GM21360 (cell line): ENCODE results near the gene DNAH10.

Source experiments
- ATAC-seq: cut with Tn5 transposase; IDR thresholded peaks from one replicate; pipeline ENCODE4 v1.9.1; 2021; ENCODE audit warnings: mild to moderate bottlenecking, moderate library complexity; ENCODE audit not compliant: unreplicated experiment

The DNAH10 gene

DNA sequence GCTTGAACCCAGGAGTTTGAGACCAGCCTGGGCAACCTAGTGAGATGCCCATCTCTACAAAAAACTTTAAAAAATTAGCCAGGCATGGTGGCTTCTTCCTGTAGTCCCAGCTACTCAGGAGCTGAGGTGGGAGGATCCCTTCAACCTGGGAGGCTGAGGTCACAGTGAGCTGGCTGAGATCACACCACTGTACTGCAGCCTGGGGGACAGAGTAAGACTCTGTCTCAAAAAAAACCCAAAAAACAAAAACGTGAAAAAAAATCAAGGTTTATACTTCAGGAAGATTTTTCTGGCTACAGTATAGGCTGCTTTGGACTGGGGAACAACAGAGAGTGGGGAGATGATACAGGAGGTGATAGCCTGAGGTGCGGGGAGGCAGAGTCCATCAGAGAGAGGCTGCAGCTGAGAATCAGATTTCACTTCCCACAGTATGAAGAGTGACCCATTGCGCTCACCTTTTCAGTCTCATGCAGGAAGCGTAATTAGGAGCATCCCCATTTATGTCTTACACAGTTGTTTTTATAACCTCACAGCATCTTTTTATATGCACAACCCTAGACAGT lies 28.9 kb downstream of the DNAH10 start:
- ATAC-seq: no peak

DNA sequence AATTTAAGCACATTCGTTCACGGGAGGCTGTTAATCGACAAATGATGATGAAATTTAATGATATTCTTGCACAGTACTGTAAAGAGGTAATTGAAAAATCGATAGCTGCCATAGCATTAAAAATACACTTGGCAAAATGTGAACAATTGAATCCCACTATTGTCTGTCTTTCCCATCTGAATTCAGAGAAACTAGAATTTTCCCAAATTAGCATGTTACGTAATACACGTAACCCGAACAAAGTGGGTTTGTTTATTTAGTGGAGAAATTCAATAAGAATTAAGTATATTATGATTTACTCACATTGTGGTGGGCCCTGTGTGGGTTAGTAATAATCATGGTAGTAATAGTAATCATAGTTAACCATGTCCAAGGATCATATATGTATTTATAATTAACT lies 31.9 kb downstream of the DNAH10 start:
- no peak for ATAC-seq

DNA sequence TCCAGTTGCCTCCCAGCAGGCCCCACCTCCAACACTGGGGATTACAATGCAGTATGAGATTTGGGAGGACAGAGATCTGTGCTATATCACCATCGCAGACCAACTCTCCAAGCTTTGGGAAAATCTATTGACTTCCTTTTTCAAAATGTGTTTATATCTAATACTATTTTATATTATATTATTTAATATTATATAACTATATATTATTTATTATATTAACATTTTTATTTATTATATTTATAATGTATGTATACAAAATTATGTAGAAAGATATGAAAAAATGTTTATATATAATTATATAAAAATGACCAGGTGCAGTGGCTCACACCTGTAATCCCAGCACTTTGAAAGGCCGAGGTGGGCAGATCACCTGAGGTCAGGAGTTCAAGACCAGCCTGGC lies 36.4 kb downstream of the DNAH10 start:
- ATAC-seq: no peak

DNA sequence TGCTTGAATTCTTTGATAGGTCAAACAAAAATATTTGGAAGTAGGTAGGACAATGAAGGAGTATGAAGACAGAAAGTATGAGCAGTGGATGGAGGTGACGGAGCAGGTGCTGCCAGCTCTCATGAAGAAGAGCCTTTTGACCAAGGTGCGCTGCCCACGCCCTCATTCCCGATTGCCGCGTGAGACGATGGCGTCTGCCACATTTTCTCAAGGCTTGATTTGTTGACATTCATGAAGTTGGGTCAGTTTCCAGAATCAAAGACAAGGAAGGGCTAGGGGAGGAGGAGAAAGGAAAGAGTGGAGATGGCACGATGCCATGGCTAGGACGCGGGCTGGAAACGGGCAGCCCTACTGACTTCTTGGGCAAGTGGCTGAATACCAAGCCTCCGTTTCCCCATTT lies 37.1 kb downstream of the DNAH10 start:
- ATAC-seq: no peak

DNA sequence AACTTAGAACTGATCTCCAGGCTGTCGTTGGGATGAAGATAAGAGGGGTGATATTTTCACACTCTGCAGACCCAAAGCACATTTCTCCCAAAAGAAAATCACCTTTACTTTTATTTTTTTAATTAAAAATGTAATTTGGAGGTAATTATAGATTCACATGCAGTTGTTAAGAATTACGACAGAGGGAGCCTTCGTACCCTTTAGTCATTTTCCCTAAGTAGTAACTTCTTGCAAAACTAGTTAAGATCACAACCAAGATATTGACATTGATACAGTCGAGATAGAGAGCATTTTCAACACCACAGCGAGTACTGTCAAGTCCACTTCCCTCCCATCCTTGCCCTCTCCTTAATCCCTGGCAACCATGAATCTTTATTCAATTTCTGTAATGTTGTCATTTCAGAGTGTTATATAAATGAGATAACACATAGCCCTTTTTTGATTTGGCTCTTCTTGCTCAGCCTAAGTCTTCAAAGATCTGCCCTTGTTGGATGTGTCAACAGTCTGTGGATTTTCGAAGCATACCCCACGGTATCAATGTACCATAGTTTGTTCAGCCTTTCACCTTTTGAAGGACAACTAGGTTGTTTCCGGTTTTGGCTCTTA lies 39.6 kb downstream of the DNAH10 start:
- no peak for ATAC-seq

DNA sequence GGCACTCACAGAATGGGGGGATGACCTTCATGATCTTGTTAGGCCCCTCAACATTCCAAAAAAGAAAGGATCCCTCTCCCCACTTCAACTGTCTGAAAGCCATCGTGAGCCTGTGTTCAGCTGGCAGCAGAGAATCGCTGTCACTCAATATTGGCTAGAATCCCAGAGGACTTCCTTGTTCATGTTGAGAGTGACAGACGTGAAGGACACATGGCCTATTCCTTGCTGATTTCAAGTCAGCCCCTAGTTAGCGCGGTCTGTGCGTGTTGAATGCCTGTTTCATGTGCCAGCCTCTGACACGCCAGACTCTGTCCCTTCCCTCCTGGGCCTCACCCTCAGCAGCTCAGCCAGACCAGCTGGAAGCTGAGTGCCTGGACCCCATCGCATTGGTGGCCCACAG lies 43.1 kb downstream of the DNAH10 start:
- ATAC-seq: no peak

DNA sequence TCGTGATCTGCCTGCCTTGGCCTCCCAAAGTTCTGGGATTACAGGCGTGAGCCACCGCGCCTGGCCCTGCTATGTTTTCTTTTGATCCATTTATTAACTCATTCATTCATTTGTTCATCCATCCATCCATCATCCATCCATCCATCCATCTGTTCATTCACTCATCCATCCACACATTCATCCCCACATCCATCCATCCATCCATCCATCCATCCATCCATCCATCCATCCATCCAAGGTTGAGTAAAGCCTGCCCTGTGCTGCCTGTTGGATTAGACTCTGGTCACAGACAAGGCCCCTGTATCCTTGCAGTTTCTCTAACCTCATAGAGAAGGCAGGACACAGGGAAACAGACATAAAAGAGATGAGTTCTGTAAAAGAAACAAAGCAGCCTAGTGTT lies 44.9 kb downstream of the DNAH10 start:
- no peak for ATAC-seq

DNA sequence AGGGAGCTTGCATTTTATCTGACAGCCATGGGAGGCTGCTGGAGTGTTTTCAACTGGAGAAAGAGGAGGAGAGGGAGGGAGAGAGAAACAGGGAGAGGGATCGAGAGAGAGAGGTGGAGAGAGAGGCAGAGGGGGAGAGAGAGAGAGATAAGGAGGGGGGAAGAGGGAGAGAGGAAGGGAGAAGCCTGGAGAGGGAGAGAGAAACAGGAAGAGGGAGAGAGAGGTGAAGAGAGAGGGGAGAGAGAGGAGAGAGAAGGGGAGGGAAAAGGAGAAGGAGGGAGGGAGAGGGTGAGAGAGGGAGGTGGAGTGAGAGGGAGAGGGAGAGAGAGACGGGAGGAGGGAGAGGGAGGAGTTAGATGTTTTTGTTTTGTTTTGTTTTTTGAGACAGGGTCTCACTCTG lies 45.6 kb downstream of the DNAH10 start:
- no peak for ATAC-seq

DNA sequence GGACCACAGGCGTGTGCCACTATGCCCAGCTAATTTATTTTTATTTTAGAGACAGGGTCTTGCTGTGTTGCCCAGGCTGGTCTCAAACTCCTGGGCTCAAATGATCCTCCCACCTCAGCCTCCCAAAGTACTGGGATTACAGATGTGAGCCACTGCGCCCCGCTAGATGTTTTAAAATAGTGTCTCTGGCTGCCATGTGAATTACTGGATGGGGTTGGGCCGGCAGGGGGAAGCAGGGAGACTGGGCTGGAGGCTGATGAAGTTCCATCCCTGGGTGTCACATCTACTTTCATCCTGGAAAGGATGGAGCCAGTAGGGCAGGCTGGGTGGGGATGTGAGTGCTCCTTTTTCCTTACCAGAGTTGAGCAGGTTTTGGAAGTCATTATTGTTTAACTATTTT lies 46.1 kb downstream of the DNAH10 start:
- ATAC-seq: no peak

DNA sequence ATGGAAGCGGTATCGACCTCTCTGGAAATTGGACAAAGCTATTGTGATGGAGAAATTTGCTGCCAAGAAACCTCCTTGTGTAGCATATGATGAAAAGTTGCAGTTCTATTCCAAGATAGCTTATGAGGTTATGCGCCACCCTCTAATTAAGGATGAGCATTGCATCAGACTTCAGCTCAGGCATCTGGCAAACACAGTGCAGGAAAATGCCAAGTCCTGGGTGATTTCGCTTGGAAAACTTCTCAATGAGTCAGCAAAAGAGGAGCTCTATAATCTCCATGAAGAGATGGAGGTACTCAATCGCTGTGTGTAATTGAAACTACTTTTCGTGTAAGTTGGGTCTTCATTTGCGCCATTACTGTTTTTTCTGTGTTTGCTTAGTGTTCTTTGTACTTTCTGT lies 51.2 kb downstream of the DNAH10 start:
- no peak for ATAC-seq

DNA sequence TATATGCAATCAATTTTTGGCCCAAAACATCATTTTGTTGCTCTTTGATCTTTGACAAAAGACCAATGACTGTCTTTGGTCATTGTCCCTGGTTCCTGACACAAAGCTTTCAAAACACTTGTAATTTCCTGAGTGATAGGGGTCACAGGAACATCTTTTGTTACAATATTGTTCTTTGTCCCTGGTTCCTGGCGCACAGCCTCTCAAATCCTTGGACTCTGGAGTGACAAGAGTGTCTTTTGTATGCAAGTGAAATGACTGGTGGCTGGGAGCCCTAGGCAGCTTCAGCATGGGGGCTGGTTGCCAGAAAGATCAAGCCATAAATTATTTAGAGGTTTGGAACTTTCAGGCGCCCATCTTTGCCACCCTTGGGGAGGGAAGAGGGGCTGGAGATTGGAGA lies 53.9 kb downstream of the DNAH10 start:
- no peak for ATAC-seq

DNA sequence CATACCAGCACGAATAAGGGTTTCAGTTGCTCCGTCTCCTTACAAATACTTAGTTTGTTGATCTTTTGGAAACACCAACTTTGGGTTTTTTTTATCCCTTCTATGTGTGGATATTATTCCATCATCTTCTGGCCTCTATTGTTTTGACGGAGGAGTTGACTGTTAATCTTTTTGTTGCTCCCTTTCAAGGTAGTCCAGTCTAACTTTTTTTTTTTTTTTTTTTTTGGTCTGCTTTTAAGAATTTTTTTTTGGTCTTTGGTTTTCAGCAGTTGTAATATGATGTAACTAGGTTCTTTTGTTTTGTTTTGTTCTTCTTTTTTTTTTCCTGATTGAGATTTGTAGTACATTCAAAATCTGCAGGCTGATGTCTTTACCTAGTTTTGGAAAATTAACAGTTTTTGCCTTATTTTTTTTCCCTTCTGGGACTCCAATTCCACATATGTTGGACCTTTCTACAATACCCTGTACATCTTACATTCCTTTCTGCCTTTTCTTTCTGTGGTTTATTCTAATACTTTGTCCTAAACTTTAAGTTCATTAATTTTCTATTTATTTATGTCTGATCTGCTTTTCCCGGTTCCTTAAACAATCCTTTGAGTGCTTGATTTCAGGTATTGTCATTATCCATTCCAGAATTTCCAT lies 54.9 kb downstream of the DNAH10 start:
- no peak for ATAC-seq

DNA sequence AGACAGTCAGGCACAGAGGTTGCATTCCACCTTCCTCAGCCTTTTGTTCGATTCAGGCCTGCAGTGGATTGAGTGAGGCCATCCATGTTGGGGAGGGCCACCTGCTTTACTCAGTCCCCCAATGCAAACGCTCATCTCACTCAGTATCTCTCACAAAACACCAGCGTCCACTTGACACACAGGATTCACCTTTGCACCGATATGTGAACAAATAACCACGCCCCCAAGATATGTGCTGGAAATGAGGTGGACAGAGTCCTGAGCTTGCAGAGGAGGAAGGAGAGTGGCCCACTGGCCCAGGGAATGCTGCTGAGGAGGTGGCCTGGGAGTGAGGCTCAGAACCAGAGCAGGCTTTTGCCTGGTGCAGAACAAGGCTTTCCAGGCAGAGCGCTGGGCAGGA lies 60.7 kb downstream of the DNAH10 start:
- no peak for ATAC-seq

DNA sequence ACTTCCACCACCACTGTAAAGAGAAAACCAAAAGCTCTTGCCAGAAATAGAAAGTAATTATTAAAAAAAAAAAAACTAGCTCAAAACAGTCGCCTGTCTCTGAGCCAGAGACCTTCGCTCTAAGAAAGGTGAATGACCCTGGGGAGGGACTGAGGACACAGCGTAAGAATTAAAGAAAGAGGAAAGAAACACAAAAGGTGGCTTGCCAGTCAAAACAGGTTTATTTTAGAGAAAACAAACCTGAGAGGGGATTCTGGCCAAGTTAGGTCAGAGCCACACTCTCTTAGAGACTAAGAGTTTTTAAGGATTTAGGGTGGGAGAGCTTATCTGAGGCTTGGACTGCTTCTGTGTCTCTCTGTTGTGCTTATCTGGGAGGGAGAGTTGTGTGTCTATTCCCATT lies 66.0 kb downstream of the DNAH10 start:
- no peak for ATAC-seq

DNA sequence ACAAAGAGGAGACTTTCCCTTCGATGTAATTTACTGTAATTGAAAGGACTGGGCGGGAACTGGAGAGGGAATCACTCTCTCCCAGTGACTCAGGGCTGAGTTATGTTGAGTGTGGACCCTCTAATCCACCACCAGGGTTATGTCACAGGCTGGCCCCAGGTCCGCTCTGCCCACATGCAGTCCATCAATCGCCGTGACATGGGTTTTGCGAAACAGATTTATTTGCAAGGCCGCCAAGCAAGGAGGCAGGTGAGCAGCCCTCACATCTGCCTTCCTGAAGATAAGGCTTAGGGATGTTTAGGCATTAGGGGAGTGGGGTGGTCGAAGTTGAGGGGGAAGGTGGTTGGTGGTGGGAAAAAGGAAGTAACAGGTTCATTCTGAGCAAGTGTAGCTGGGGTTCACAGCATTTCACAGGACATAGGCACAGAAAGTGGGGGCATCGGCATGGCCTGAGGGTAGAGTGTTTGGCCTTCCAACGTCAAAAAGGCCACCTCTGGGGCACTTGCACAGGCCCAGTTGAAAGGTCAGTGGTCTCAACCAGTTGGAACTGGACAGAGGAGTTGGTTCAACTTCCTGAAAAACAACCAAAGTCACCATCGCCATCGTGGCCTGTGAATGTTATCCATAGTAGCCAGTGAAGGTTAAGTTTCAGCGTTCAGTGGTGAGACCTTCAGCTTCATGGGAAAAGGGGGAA lies 66.9 kb downstream of the DNAH10 start:
- no peak for ATAC-seq

DNA sequence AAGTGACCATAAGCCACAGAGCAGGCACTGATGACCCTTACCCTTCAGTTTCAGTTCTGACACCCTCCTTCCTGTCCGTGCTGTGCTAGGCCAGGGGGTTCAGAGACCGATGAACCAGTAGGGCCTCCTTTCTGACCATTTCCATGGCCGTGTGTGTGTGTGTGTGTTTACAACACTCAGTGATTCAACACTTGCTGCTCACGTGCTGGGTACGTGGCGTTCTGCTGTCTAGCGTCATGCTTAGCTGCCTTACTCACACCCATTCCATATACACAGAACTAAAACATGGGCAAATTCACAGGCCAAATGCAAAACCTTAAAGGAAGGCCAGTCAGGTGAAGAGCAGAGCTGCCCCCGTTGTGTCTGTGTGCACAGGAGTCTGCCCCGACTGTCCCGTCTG lies 67.5 kb downstream of the DNAH10 start:
- ATAC-seq: no peak

DNA sequence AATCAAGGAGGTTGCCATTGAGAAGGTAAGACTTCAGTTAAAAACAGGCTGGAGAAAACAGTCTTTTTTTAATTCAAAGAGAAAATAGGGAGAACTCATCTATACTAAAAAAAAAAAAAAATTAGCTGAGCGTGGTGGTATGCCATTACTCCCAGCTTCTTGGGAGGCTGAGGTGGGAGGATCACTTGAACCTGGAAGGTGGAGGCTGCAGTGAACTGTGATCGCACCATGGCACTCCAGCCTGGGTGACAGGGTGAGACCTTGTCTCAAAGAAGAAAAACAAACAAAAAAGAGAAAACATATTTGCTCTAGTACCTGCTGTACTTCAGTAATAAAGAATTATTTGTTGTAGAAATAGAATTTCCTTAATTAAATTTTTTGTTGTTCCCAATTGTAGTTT lies 68.6 kb downstream of the DNAH10 start:
- no peak for ATAC-seq

DNA sequence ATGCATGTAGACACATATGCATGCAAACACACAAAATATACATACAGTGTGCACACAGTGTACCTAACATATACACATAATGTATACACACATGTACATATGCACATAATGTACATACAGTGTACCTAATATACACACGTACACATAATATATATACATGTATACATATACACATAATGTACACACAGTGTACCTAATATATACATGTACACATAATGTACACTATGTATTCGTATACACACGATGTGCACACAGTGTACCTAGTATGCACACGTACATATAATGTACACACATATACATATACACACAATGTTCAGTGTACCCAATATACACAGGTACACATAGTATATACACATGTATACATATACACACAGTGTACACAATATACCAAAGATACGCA lies 70.0 kb downstream of the DNAH10 start:
- no peak for ATAC-seq

DNA sequence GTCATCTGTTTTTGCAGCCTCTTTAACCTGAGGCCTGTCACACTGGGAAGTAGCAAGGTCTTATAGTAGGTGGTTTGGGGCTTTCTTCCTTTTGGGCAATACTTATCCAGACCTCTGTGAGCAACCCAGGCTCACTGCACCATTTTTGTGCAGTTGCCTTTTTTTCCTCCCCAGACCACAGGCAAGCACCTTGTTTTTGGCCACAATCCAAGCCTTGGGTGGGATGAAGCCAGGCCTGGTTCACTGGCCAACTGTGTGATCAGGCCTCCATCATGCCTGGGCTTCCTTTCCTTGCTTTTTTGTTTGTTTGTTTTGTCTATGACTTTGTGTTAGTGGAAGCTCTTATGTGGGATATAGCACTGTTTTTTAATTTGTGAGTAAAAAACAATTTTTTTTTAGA lies 71.7 kb downstream of the DNAH10 start:
- ATAC-seq: no peak

DNA sequence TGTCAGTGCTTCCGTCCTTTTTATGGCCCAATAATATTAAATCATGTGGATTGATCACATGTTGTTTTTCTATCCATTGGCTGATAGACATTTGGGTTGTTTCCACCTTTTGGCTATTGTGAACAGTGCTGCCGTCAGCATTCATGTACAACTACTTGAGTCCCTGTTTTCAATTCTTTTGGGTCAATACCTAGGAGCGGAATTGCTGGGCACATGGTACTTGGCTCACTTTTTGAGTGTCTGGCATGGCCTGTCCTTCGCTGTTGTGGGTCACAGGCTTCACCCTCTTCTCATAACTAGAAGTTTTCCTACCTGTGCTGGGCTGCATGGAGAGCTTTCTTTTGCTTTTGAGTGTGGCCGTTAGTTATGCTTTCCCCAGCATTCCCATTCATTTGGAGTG lies 72.7 kb downstream of the DNAH10 start:
- ATAC-seq: no peak

DNA sequence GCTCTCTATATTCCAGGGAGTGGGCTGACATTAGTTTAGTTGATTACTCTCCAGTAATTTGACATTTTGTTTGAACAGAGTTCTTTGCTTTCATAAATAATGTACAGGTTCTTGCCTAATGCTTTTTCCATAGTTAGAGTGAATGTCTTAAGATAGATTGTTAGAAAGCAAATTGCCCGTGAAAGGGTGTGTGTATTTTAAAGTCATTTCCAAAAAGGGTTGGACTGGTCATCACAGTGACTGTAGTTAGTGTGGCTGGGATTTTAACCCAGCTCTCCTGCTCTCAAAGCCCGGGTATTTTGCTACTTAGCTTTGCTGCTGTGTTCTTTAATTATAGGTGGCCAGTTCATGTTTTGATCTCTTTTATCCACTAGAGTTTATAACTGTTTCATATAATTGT lies 74.2 kb downstream of the DNAH10 start:
- no peak for ATAC-seq

DNA sequence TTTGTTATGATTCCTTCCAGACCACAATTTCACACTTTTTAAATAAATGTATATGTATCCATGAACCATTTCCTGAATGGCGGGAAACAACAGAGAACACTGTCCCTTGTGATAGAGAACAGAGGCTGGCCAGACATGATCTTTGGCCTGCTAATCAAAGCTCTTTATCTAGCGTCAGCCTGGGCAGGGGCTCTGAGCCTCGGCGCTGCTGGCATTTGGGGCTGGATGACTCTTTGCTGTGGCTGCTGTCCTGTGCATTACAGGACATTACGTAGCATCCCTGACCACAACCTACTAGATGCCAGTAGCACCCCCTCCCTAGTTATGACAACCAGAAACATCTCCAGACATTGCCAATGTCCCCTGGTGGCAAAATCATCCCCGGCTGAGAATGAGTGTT lies 77.7 kb downstream of the DNAH10 start:
- ATAC-seq: no peak
